K562 (cell line): ENCODE data around the gene NFATC2. TPM values are rescaled to one million over a fixed set of nuclear protein-coding genes. Genes with fewer than 3 reads are reported as not detected.

Experiments used
- ATAC-seq: fragments of 200-7000 bp; cut with Tn5 transposase; 3 replicates; pipeline ENCODE4 v1.9.1; 2020; ENCODE audit warnings: moderate library complexity
- BruUV-seq: library from RNA; stranded (reverse); fragments of 400-500 nt; replicated peaks from 2 replicates; lab custom pipeline; 2021; lab: Mats Ljungman, UMichigan
- CTCF ChIA-PET: fragments of 300-600 bp; formaldehyde crosslinking; extraction: SDS; loops from one replicate; lab custom pipeline; 2021; ENCODE audit warnings: low intra/inter-chr PET ratio; lab: Yijun Ruan, JAX
- POLR2A ChIA-PET: fragments of 300-600, 350-650 bp; sonication (Branson Sonifier 250); formaldehyde crosslinking; extraction: SDS; loops from one replicate; lab custom pipeline; 2021; ENCODE audit warnings: antibody characterized with exemption, inconsistent platforms; lab: Yijun Ruan, JAX
- DNase-seq, 4 experiments: peaks; one replicate each; pipeline versions ENCODE4 v3.0.0 to v3.0.0-alpha.2; 2011 to 2018; ENCODE audit warnings: low spot score in 3 of 4, mixed read lengths in 3 of 4; ENCODE audit errors: extremely low read depth in 1 of 4
- FAIRE-seq: peaks from 2 replicates; lab custom pipeline; 2011; peaks lifted over from hg19 to GRCh38; lab: Jason Lieb, UNC
- H2AFZ ChIP-seq: 2 replicates; pipeline ENCODE4 v1.6.0; 2011; ENCODE audit warnings: low read depth, low read length, control low read depth, inconsistent platforms
- H3K27ac ChIP-seq: fragments of 200-600 bp; 3 replicates; pipeline ENCODE4 v1.8.0; 2011; ENCODE audit warnings: low read depth, mild to moderate bottlenecking, control low read depth, inconsistent platforms, low read length, moderate library complexity, mixed read lengths; ENCODE audit errors: extremely low read depth
- H3K27me3 ChIP-seq, 2 experiments: fragments of 300-600 bp in 1 of 2; 2 replicates in 1 of 2; 3 replicates in 1 of 2; pipeline versions ENCODE4 v1.6.0 to v1.8.0; 2011; ENCODE audit warnings: inconsistent platforms in 2 of 2, low read length in 2 of 2, mild to moderate bottlenecking in 1 of 2, mixed read lengths in 1 of 2, moderate library complexity in 1 of 2; ENCODE audit not compliant: control insufficient read depth in 2 of 2, insufficient read depth in 2 of 2
- H3K36me3 ChIP-seq: fragments of 300-600 bp; 3 replicates; pipeline ENCODE4 v1.8.0; 2011; ENCODE audit warnings: mild to moderate bottlenecking, low read length, inconsistent platforms; ENCODE audit not compliant: control insufficient read depth, insufficient read depth
- H3K4me1 ChIP-seq, 2 experiments: fragments of 200-600 bp in 1 of 2; replicated peaks in 1 of 2; 2 replicates in 1 of 2; 3 replicates in 1 of 2; pipeline versions ENCODE4 v1.5.1 to v1.8.0; 2011; ENCODE audit warnings: inconsistent platforms in 2 of 2, low read length in 2 of 2, mild to moderate bottlenecking in 1 of 2, mixed read lengths in 1 of 2, moderate library complexity in 1 of 2; ENCODE audit not compliant: control insufficient read depth in 2 of 2, insufficient read depth in 2 of 2
- H3K4me2 ChIP-seq: 2 replicates; pipeline ENCODE4 v1.6.1; 2011; ENCODE audit warnings: low read length, control low read depth, inconsistent platforms, mixed read lengths; ENCODE audit not compliant: insufficient read depth
- H3K4me3 ChIP-seq: fragments of 200-600 bp; sonication (generic), shearing (Covaris generic); 2 replicates; pipeline ENCODE4 v1.5.1; 2016; ENCODE audit warnings: control low read depth, inconsistent platforms
- H3K79me2 ChIP-seq: fragments of 200-600 bp; 3 replicates; pipeline ENCODE4 v1.8.0; 2011; ENCODE audit warnings: low read length, inconsistent platforms; ENCODE audit not compliant: control insufficient read depth, insufficient read depth
- H3K9ac ChIP-seq, 2 experiments: 2 replicates each; pipeline versions ENCODE4 v1.6.0 to v1.6.1; 2011; ENCODE audit warnings: low read depth in 2 of 2, low read length in 2 of 2, control low read depth in 1 of 2, inconsistent platforms in 1 of 2, mild to moderate bottlenecking in 1 of 2, mixed read lengths in 1 of 2; ENCODE audit not compliant: insufficient read depth in 1 of 2
- H3K9me1 ChIP-seq: one replicate; pipeline ENCODE4 v1.6.0; 2011; ENCODE audit warnings: inconsistent platforms, mild to moderate bottlenecking, low read length, moderate library complexity; ENCODE audit not compliant: control insufficient read depth, insufficient read depth
- H3K9me3 ChIP-seq: replicated peaks from 2 replicates; pipeline ENCODE4 v1.5.1; 2011; ENCODE audit warnings: low read depth, low read length, inconsistent platforms; ENCODE audit not compliant: control insufficient read depth, insufficient read depth
- H4K20me1 ChIP-seq: replicated peaks from 2 replicates; pipeline ENCODE4 v1.6.1; 2011; ENCODE audit warnings: low read length, inconsistent platforms, mixed read lengths; ENCODE audit not compliant: control insufficient read depth, insufficient read depth
- ADNP ChIP-seq: fragments of 200-800 bp; sonication (Bioruptor generic); IDR thresholded peaks from 2 replicates; pipeline ENCODE4 v1.6.1; 2016; ENCODE audit warnings: missing genetic modification characterization, missing compliant biosample characterization
- BCOR ChIP-seq: fragments of 450-650 bp; IDR thresholded peaks from 2 replicates; pipeline ENCODE4 v1.6.1; 2016
- C11orf30 ChIP-seq: fragments of 450-650 bp; IDR thresholded peaks from 2 replicates; pipeline ENCODE4 v1.6.1; 2016; ENCODE audit warnings: low read depth, mild to moderate bottlenecking
- DLX4 ChIP-seq: fragments of 250-450 bp; sonication (Bioruptor Pico); IDR thresholded peaks from 2 replicates; pipeline ENCODE4 v1.6.1; 2021; ENCODE audit warnings: mild to moderate bottlenecking
- KDM1A ChIP-seq, 2 experiments: fragments of 450-650 bp; IDR thresholded peaks; 2 replicates each; pipeline ENCODE4 v1.6.1; 2016; ENCODE audit warnings: mild to moderate bottlenecking in 2 of 2
- MAFG ChIP-seq: fragments of 450-650 bp; conservative IDR thresholded peaks from 2 replicates; pipeline ENCODE4 v1.6.1; 2016; ENCODE audit warnings: missing genetic modification characterization, missing compliant biosample characterization
- MAFK ChIP-seq: IDR thresholded peaks from 2 replicates; pipeline ENCODE4 v1.6.1; 2011; ENCODE audit warnings: low read length, improper control_type of control experiment
- MAZ ChIP-seq, 2 experiments: fragments of 450-650 bp in 1 of 2; sonication (generic) in 1 of 2; formaldehyde crosslinking; IDR thresholded peaks in 1 of 2; conservative IDR thresholded peaks in 1 of 2; 2 replicates each; pipeline versions ENCODE4 v1.4.0 to v1.5.0; 2020; ENCODE audit warnings: mild to moderate bottlenecking in 1 of 2, missing genetic modification reagents in 1 of 2
- PHB2 ChIP-seq: fragments of 450-650 bp; IDR thresholded peaks from 2 replicates; pipeline ENCODE4 v1.6.1; 2017; ENCODE audit warnings: low read depth
- PHF20 ChIP-seq: fragments of 450-650 bp; IDR thresholded peaks from 2 replicates; pipeline ENCODE4 v1.6.1; 2018; ENCODE audit not compliant: partially characterized antibody
- POLR2AphosphoS2 ChIP-seq: IDR thresholded peaks from 2 replicates; pipeline ENCODE4 v1.6.1; 2012; ENCODE audit warnings: low read length, improper control_type of control experiment
- PTBP1 ChIP-seq: fragments of 200-400 bp; formaldehyde crosslinking; IDR thresholded peaks from 2 replicates; pipeline ENCODE4 v1.6.1; 2017; ENCODE audit warnings: low read depth, low read length
- RBM25 ChIP-seq: fragments of 200-400 bp; formaldehyde crosslinking; IDR thresholded peaks from 2 replicates; pipeline ENCODE4 v1.6.1; 2018; ENCODE audit warnings: low read length, low read depth, moderate library complexity; ENCODE audit not compliant: severe bottlenecking
- RCOR1 ChIP-seq, 2 experiments: IDR thresholded peaks; 2 replicates each; pipeline ENCODE4 v1.6.1; 2012; ENCODE audit warnings: low read depth in 2 of 2, low read length in 2 of 2, borderline replicate concordance in 1 of 2, improper control_type of control experiment in 1 of 2
- TAL1 ChIP-seq: fragments of 450-650 bp; IDR thresholded peaks from 2 replicates; pipeline ENCODE4 v1.6.1; 2016; ENCODE audit warnings: mild to moderate bottlenecking
- U2AF1 ChIP-seq: fragments of 200-400 bp; formaldehyde crosslinking; optimal IDR thresholded peaks from 2 replicates; pipeline ENCODE3; 2017; ENCODE audit warnings: mild to moderate bottlenecking, low read depth, low read length, moderate library complexity
- ZFP30 ChIP-seq: fragments of 250-450 bp; sonication (Bioruptor Pico); IDR thresholded peaks from 2 replicates; pipeline ENCODE4 v1.8.0; 2022; ENCODE audit warnings: moderate library complexity, mild to moderate bottlenecking, inconsistent platforms, borderline replicate concordance
- ZFP36 ChIP-seq: fragments of 150-350 bp; IDR thresholded peaks from 2 replicates; pipeline ENCODE4 v1.6.1; 2018; ENCODE audit warnings: low read length, low read depth; ENCODE audit not compliant: partially characterized antibody
- ZNF124 ChIP-seq: sonication (generic); formaldehyde crosslinking; IDR thresholded peaks from 2 replicates; pipeline ENCODE4 v1.8.1; 2022; ENCODE audit warnings: missing genetic modification reagents
- ZNF316 ChIP-seq: fragments of 450-650 bp; IDR thresholded peaks from 2 replicates; pipeline ENCODE4 v1.6.1; 2016
- WGBS: fragments of 100-300 bp; shearing (Covaris generic); methylation state at CpG from one replicate; pipeline ENCODE4 v1.1.6; 2016; ENCODE audit warnings: low coverage, mixed read lengths; ENCODE audit not compliant: insufficient coverage; ENCODE audit errors: missing lambda C conversion rate; 5-methylcytosine and 5-hydroxymethylcytosine counted together
- in situ Hi-C: fragments of 300-500 bp; cut with MboI; formaldehyde crosslinking; loops from 4 replicates; pipeline ENCODE4 v1.15.0; 2018; ENCODE audit warnings: inconsistent platforms, mixed read lengths
- intact Hi-C: fragments of 100-400 bp; cut with micrococcal nuclease; formaldehyde crosslinking; loops from 2 replicates; pipeline ENCODE4 v1.14.2; 2022
- polyA plus RNA-seq, 8 experiments: library from polyadenylated mRNA; depleted of rRNA in 4 of 8; stranded (reverse) in 5 of 8; unstranded in 3 of 8; fragments of >200 nt; fragmentation: Nextera tagmentation in 2 of 8; fragmentation: Illumina TruSeq in 1 of 8; extraction: Ambion mirVana in 2 of 8; extraction: Trizol in 1 of 8; gene quantifications; 2 replicates each; pipeline versions ENCODE4 v1.2.1 to v1.2.3, GENCODE V29; 2011 to 2014; ENCODE audit warnings: inconsistent platforms in 1 of 8, missing spikeins in 1 of 8
- total RNA-seq, 7 experiments: library from RNA; depleted of rRNA in 6 of 7; stranded (reverse); fragments of >200 nt in 6 of 7; fragmentation: Illumina TruSeq in 2 of 7; extraction: Trizol in 2 of 7; gene quantifications; 2 replicates each; pipeline versions ENCODE4 v1.2.1 to v1.2.3, GENCODE V29; 2011 to 2021; ENCODE audit warnings: low replicate concordance in 1 of 7
- TF ChIP-seq, protein P1 (sequence below): fragments of 450-650 bp; IDR thresholded peaks from 2 replicates; pipeline ENCODE4 v1.6.1; 2016; ENCODE audit warnings: missing biosample characterization, missing genetic modification characterization

NFATC2 gene
- total and polyA plus RNA-seq, 9 of the 15 experiments (the other 6 are each of a cell fraction or from before 2014, with no cell fraction given), result 1.9 to 11.2 (median 3.0) TPM

DNA sequence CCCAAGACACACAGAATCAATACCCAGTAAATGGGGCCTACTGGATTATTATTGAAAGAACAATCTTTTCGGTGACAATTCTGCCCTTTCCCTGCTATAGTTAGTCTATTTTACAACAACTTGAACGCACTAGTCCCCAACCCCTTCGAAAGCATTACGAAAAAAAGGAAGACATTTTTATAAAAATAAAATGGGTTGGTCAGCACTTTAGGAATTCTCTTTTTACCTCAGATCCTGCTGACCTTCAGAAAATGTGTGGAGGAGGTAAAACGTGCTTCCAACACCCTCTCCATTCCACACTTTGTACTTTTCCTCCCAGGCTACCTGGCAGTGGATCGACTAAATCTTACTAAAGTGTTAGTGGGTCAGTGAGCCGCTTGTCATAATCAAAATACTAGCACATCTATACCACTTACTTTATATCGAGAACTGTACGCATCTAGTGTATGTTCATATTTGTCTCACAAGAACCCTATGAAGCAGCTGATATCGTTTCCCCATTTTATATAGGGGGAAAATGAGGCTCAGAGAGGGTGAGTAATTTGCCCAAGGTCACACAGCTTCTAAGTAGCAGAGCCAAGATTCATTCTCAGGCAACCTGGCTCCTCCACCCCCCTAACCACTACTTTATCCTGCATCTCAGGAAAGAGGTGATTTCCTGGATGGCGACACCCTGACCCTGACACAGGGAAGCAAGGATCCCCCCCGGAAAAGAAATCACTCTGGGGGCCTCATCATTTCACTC is 10.6 kb downstream of the NFATC2 start:
- WGBS, result 78% methylated on average over 12 of the region's 12 CpGs
- no peak for ATAC-seq
- no TSS peak for BruUV-seq
- POLR2A ChIA-PET, result interaction anchor here (0.6 to 2.1 kb wide), 2 partner anchors 11 to 50 kb away, joined by 4 to 6 read pairs; partner anchors contain the start of gene NFATC2
- Histone ChIP-seq H3K4me2 (no peak overlapping the region), H3K27ac (no peak overlapping the region), H3K36me3 (peaks cover 17% of the 10 kb centered on the region; the same call in 2 of the 3 replicates), H3K27me3 (no peaks in the 10 kb centered on the region), H2AFZ (no peak overlapping the region), H3K9me3 (no peaks in the 10 kb centered on the region), H3K9ac (no peak overlapping the region), H3K79me2 (peaks cover 93% of the 10 kb centered on the region), H3K4me3 (no peak overlapping the region), H4K20me1 (no peaks in the 10 kb centered on the region; the same call in 1 of the 2 replicates), H3K4me1 (peaks cover 28 to 32% of the 10 kb centered on the region in 2 experiments), H3K9me1 (no peaks in the 10 kb centered on the region)
- FAIRE-seq, result no peak
- intact Hi-C loops, result no loop called here
- no peak for DNase-seq
- in situ Hi-C loops, result no loop called here
- CTCF ChIA-PET, result no interaction called here
- TF ChIP-seq PHB2 (no peak), PTBP1 (0 out of 2 replicates have a peak, but pooled peaks have one; percentile 19), BCOR (peak; percentile 78), TAL1 (no peak), U2AF1 (no peak), RBM25 (peak; percentile 95), MAZ (CRISPR knock-in tag; conservative IDR thresholded peaks at IDR 0.05 in 1 of 2, IDR thresholded peaks at IDR 0.05 in 1 of 2) (no peak), PHF20 (no peak), KDM1A (IDR thresholded peaks at IDR 0.05) (peak; percentile 10 to 60; a peak in 1 of 4 replicates), MAFG (no peak), MAFK (no peak), ZFP36 (peak; percentile 88), ZNF316 (peak; percentile 67; the same call in 1 of the 2 replicates), RCOR1 (IDR thresholded peaks at IDR 0.05; ENCODE audit: borderline replicate concordance in 1 of 2, low read depth in 2 of 2, low read length in 2 of 2) (peak in 1 of 2 experiments; percentile 35; a peak in 1 of 4 replicates), ADNP (tag) (0 out of 2 replicates have a peak, but pooled peaks have one; percentile 25), ZFP30 (CRISPR knock-in tag) (no peak), DLX4 (CRISPR knock-in tag) (no peak), ZNF124 (CRISPR knock-in tag) (no peak), POLR2AphosphoS2 (no peak), C11orf30 (peak; percentile 46)
- TF ChIP-seq, protein P1, sequence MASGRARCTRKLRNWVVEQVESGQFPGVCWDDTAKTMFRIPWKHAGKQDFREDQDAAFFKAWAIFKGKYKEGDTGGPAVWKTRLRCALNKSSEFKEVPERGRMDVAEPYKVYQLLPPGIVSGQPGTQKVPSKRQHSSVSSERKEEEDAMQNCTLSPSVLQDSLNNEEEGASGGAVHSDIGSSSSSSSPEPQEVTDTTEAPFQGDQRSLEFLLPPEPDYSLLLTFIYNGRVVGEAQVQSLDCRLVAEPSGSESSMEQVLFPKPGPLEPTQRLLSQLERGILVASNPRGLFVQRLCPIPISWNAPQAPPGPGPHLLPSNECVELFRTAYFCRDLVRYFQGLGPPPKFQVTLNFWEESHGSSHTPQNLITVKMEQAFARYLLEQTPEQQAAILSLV (tag), result no peak
